OCI-LY1 (cell line): ENCODE results near the gene PHRF1.

Experiments used
- H2AFZ ChIP-seq: fragments of 200-600 bp; sonication (generic), shearing (Covaris generic); 2 replicates; pipeline ENCODE4 v1.6.0; 2014; ENCODE audit warnings: antibody characterized with exemption, mild to moderate bottlenecking, low read length
- H3F3A ChIP-seq: fragments of 200-600 bp; sonication (generic), shearing (Covaris generic); 2 replicates; pipeline ENCODE4 v1.6.0; 2014; ENCODE audit warnings: mild to moderate bottlenecking, antibody characterized with exemption, low read length, moderate library complexity; ENCODE audit not compliant: insufficient read depth
- H3K27ac ChIP-seq: fragments of 200-600 bp; sonication (generic); 2 replicates; pipeline ENCODE4 v1.5.1; 2014; ENCODE audit warnings: low read length, mixed run types, mild to moderate bottlenecking, low read depth; ENCODE audit not compliant: poor library complexity, severe bottlenecking
- H3K27me3 ChIP-seq: fragments of 200-600 bp; sonication (generic); 2 replicates; pipeline ENCODE4 v1.6.0; 2014; ENCODE audit warnings: antibody characterized with exemption, mild to moderate bottlenecking, low read length, moderate library complexity; ENCODE audit not compliant: insufficient read depth
- H3K36me3 ChIP-seq: fragments of 200-600 bp; sonication (generic); 2 replicates; pipeline ENCODE4 v1.6.1; 2014; ENCODE audit warnings: mild to moderate bottlenecking, antibody characterized with exemption, low read length, moderate library complexity, mixed read lengths; ENCODE audit not compliant: insufficient read depth
- H3K4me1 ChIP-seq: fragments of 200-600 bp; sonication (generic); 2 replicates; pipeline ENCODE4 v1.5.1; 2014; ENCODE audit warnings: mild to moderate bottlenecking, low read length, moderate library complexity; ENCODE audit not compliant: insufficient read depth, severe bottlenecking
- H3K4me2 ChIP-seq: fragments of 200-600 bp; sonication (generic), shearing (Covaris generic); 2 replicates; pipeline ENCODE4 v1.6.1; 2014; ENCODE audit warnings: low read length
- H3K4me3 ChIP-seq: fragments of 200-600 bp; sonication (generic); 2 replicates; pipeline ENCODE4 v1.5.1; 2014; ENCODE audit warnings: low read length, low read depth, mild to moderate bottlenecking, mixed read lengths; ENCODE audit not compliant: poor library complexity, severe bottlenecking
- H3K79me2 ChIP-seq: fragments of 200-600 bp; shearing (Covaris generic); 2 replicates; pipeline ENCODE4 v1.6.1; 2016; ENCODE audit warnings: mixed run types, low read length, mixed read lengths; ENCODE audit not compliant: insufficient read depth
- H3K9ac ChIP-seq: fragments of 200-600 bp; sonication (generic), shearing (Covaris generic); 2 replicates; pipeline ENCODE4 v1.6.1; 2014; ENCODE audit warnings: mild to moderate bottlenecking, low read length, mixed read lengths
- H3K9me2 ChIP-seq: fragments of 200-600 bp; sonication (generic), shearing (Covaris generic); 2 replicates; pipeline ENCODE4 v1.6.1; 2014; ENCODE audit warnings: low read depth, mild to moderate bottlenecking, low read length, mixed read lengths
- H3K9me3 ChIP-seq: fragments of 200-600 bp; shearing (Covaris generic); 2 replicates; pipeline ENCODE4 v1.6.1; 2014; ENCODE audit warnings: low read length, mixed read lengths
- H4K20me1 ChIP-seq: fragments of 200-600 bp; sonication (generic), shearing (Covaris generic); 2 replicates; pipeline ENCODE4 v1.6.0; 2016; ENCODE audit warnings: mild to moderate bottlenecking, low read length; ENCODE audit not compliant: insufficient read depth
- CTCF ChIP-seq: fragments of 200-600 bp; sonication (generic), shearing (Covaris generic); IDR thresholded peaks from 2 replicates; pipeline ENCODE4 v1.5.1; 2017; ENCODE audit warnings: mild to moderate bottlenecking, antibody characterized with exemption, low read length, moderate library complexity, mixed read lengths
- EZH2 ChIP-seq: fragments of 200-600 bp; sonication (generic), shearing (Covaris generic); IDR thresholded peaks from 2 replicates; pipeline ENCODE4 v1.8.0; 2017; ENCODE audit warnings: borderline replicate concordance, mixed run types, mild to moderate bottlenecking, antibody characterized with exemption, low read length, moderate library complexity, mixed read lengths

PHRF1 gene

GRCh38 chr11:548700-549603 is 27.3 kb upstream of the PHRF1 start:
- Histone ChIP-seq H3K9me2 (no peaks in the 10 kb centered on the region), H3F3A (no peaks in the 10 kb centered on the region), H3K4me3 (no peak overlapping the region), H3K27ac (no peak overlapping the region), H2AFZ (no peak overlapping the region), H3K4me1 (peaks cover 6% of the 10 kb centered on the region), H3K36me3 (no peaks in the 10 kb centered on the region; the same call in 1 of the 2 replicates), H3K79me2 (no peaks in the 10 kb centered on the region), H3K4me2 (no peak overlapping the region), H3K9ac (no peak overlapping the region), H3K27me3 (no peaks in the 10 kb centered on the region; the same call in 1 of the 2 replicates), H4K20me1 (no peaks in the 10 kb centered on the region), H3K9me3 (no peaks in the 10 kb centered on the region)
- TF ChIP-seq EZH2 (no peak), CTCF (no peak)

DNA sequence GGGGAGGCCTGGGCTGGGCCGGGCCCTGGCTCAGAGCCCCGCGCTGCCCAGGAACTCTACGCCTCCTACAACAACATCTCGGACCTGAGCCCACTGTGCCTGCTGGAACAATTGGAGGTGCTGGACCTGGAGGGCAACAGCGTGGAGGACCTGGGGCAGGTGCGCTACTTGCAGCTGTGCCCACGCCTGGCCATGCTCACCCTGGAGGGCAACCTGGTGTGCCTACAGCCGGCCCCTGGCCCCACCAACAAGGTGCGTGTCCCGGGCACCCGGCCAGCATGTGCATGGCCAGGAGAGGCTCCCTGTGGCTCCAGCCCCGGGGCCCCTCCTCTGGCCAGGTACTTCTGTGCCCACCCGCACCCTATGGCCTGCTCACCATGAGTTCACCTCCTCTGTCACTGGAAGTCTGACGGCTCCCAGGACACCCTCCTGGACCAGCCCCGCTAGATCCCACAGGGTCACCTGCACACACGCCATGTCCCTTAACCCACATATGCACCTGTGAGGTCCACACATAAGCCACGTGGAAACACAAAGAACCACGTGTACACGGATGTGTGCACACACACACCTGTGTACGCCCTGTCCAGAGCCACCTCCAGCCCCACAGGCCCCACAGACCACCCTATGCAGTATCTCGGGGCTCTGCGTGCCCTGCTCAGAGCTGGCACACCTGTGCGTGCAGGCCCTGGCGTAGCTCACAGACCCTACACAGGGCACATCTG is 26.1 kb upstream of the PHRF1 start:
- Histone ChIP-seq H3K9ac (no peak overlapping the region), H3K27me3 (peaks cover under 1% of the 10 kb centered on the region; the same call in 1 of the 2 replicates), H3K27ac (no peak overlapping the region), H4K20me1 (no peaks in the 10 kb centered on the region), H3K4me1 (peaks cover 12% of the 10 kb centered on the region), H3K79me2 (no peaks in the 10 kb centered on the region), H3K9me3 (no peaks in the 10 kb centered on the region), H3K4me2 (no peak overlapping the region), H3K36me3 (no peaks in the 10 kb centered on the region; the same call in 1 of the 2 replicates), H3K4me3 (no peak overlapping the region), H2AFZ (no peak overlapping the region), H3F3A (no peaks in the 10 kb centered on the region), H3K9me2 (no peaks in the 10 kb centered on the region)
- no peak for TF ChIP-seq CTCF
- TF ChIP-seq EZH2: no peak

DNA sequence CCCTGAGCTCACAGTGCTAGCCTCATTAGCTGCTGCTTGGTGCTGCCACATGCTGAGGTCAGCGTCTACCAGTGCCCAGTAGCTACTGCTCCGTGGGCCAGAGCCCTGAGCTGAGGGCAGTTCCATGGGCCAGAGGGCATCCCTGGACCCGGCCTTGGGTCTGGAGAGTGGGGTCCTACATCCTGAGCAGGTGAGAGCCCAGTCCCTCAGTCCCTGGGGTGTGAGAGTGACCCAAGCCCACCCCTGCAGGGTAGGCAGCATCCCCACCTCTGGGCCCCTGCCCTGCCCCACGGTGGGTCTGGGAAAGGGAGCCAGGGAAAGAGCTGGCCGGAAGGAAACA is 25.6 kb upstream of the PHRF1 start:
- Histone ChIP-seq H3K9me2 (no peaks in the 10 kb centered on the region), H3K4me1 (peaks cover 18% of the 10 kb centered on the region), H3K9ac (no peak overlapping the region), H3K4me2 (no peak overlapping the region), H3K79me2 (no peaks in the 10 kb centered on the region), H3K4me3 (no peak overlapping the region), H3F3A (no peaks in the 10 kb centered on the region), H3K9me3 (no peaks in the 10 kb centered on the region), H2AFZ (no peak overlapping the region), H3K27ac (no peak overlapping the region), H3K36me3 (no peaks in the 10 kb centered on the region; the same call in 1 of the 2 replicates), H3K27me3 (peaks cover 3% of the 10 kb centered on the region; the same call in 1 of the 2 replicates), H4K20me1 (no peaks in the 10 kb centered on the region)
- TF ChIP-seq CTCF (no peak), EZH2 (no peak)
